OCI-LY7 (cell line): ENCODE results near the gene METAP1D.

ENCODE experiments used
- CTCF ChIP-seq: fragments of 200-600 bp; sonication (generic); conservative IDR thresholded peaks from 2 replicates; pipeline ENCODE4 v1.5.1; 2014; ENCODE audit warnings: mild to moderate bottlenecking, antibody characterized with exemption, low read length, moderate library complexity, mixed read lengths
- EZH2phosphoT487 ChIP-seq: fragments of 200-600 bp; sonication (generic); IDR thresholded peaks from 2 replicates; pipeline ENCODE4 v1.6.1; 2018; ENCODE audit warnings: low read depth, borderline replicate concordance, mild to moderate bottlenecking, mixed run types, antibody characterized with exemption, low read length, moderate library complexity, mixed read lengths

DNA sequence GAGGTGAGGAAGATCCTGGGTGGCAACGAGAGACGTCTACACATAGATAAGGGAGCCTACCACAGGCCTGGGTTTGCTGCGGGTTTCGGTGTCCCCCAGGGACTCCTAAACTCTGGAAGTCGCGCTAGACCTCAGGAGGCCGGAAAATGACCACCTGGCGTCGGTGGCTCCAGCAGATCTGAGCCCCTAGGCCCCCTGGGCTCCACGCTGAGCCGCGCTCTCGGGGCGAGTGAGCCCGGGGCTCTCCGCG is 84.6 kb downstream of the METAP1D start:
- no peak for TF ChIP-seq EZH2phosphoT487
- TF ChIP-seq CTCF, result no peak
